Stimulated activated naive CD4-positive, alpha-beta T cell treated with Interleukin-2 at 50 U/mL for 16 hours (primary cell): Measurements from ENCODE around the gene CCDC77.

Experiments used
- DNase-seq: peaks from one replicate; lab custom pipeline; 2025; lab: John Stamatoyannopoulos, UW

The CCDC77 gene

DNA sequence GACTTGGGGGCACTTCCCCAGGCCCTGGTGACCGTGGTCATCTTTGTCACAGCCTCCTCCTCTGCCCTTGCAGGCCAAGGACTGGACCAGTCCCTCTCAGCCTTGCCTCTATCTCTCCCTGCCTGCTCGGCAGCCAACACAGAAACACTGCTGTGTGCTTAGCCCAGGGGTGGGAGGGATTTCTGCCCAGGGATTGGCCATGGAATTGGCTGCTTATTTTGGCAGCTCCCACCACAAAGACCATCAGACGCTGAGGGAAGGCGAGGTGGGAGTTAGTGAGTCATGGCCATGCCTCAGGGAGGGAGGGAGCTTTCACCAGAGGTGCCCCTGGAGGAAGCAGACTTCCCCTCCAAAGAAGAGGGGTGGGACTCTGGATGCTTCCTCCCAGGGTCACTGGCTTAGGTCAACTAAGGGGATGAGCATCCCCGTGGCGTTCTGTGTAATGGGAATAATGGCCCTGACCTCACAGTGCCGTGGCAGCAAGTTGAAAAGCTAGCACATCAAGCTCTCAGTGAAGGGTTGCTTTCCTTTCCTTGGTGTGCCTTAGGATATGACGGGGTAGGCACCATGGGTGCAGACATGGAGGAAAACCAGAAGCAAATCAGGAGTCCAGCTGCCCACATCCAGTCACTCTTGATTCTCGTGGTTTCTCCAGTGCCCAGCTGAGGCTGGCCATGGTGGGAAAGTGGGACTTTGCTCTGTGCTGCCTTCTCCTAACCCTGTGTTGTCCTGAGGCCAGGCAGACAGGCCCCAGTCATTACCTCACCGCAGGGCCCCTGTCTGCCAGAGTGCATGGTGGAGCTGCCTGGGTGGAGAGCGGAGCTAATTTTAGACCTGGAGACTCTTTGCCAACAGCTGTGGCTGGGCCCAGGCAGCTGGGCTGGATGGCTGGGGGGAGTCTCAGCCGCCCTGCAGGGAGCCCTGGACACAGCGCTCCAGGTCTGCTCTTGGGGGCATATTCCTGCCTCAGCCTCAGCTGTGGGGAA, 79.7 kb downstream of the CCDC77 start:
- DNase-seq: no peak

DNA sequence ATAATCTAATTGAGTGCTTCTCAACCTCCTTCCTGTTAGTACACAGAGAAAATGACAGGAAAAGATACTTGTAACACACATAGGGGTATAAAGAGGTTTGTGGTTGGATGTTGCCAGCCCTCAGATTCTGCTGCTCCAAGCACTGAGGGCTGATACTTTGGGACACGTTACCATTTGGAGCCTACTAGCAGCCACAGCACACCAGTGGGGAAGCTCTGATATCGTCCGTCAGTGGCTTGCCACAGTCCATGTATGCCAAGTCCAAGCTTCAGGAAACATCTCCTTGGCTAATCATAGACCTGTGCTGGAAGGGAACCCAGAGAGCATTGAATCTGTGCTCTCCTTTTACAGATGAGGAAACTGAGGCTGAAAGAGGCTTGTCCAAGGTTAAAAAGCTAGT, 80.6 kb downstream of the CCDC77 start:
- DNase-seq: no peak

DNA sequence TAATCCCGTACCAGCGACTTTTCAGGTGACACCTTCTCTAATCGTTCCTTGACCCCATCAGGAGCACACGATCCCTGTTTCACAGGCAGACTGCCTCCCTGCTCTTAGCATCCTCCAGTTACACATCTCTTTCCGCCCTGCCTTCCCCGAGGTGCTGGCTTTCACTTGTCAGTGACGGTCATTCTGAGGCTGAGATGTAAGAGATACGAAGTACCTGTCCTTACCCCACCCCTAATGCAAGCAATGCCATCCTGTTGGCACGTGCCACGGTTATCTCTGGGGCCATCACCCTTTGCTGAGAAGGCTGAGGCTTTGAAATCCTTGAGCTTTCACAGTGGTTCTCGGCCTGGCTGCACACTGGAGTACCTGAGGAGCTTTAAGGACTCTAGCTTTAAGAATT, 82.7 kb downstream of the CCDC77 start:
- no peak for DNase-seq

DNA sequence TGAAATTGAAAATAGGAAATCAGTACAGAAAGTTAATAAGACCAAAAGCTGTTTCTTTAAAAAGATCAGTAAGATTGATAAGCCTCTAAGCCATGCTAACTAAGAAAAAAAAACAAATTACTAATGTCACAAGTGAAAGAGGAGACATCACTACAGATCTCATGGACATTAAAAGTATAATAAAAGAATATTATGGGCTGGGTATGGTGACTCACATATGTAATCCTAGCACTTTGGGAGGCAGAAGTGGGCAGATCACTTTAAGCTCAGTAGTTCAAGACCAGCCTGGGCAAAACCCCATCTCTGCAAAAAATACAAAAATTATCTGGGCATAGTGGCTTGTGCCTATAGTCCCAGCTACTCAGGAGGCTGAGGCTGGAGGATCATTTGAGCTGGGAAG, 88.8 kb downstream of the CCDC77 start:
- no peak for DNase-seq
